IPS-NIHi7 (cell line): ENCODE results near the gene EIF5A.
"Not testable (repeated sequence)": the region's sequence is repeated elsewhere in the genome, so short reads cannot be mapped to it uniquely, and the experiment has no call there.

Experiments
- DNase-seq: peaks from one replicate; pipeline ENCODE4 v3.0.0; 2012; ENCODE audit warnings: mixed read lengths; ENCODE audit errors: extremely low spot score

Gene EIF5A

GRCh38 chr17:7330638-7331015 is 23.2 kb downstream of the EIF5A start:
- DNase-seq = no peak

GRCh38 chr17:7332111-7332510 is 24.7 kb downstream of the EIF5A start:
- DNase-seq = no peak

GRCh38 chr17:7332600-7333069 is 25.2 kb downstream of the EIF5A start:
- DNase-seq = not testable (repeated sequence)

- no peak for DNase-seq
Observed at GRCh38 chr17:7334938-7335538, 27.6 kb downstream of the EIF5A start.

- not testable (repeated sequence) for DNase-seq
Observed at GRCh38 chr17:7335765-7336164, 28.3 kb downstream of the EIF5A start.

GRCh38 chr17:7336240-7337175 is 29.1 kb downstream of the EIF5A start, which contains the start of gene ACAP1:
ACAP1 (plus strand) TSS chr17:7336529; CDS start chr17:7336735, 206 bp downstream.
- DNase-seq = peak; percentile 70

- not testable (repeated sequence) for DNase-seq
Observed at GRCh38 chr17:7337600-7337999, 30.2 kb downstream of the EIF5A start.

GRCh38 chr17:7340179-7340578 is 32.8 kb downstream of the EIF5A start:
- no peak for DNase-seq

GRCh38 chr17:7341842-7342241 is 34.4 kb downstream of the EIF5A start:
- no peak for DNase-seq

GRCh38 chr17:7343250-7343649 is 35.8 kb downstream of the EIF5A start:
- DNase-seq = no peak

- DNase-seq = no peak
Observed at GRCh38 chr17:7346761-7347614, 39.6 kb downstream of the EIF5A start.

GRCh38 chr17:7347630-7348477 is 40.4 kb downstream of the EIF5A start:
- DNase-seq = no peak

GRCh38 chr17:7348478-7349242 is 41.2 kb downstream of the EIF5A start:
- no peak for DNase-seq

GRCh38 chr17:7351665-7352502 is 44.5 kb downstream of the EIF5A start, which contains the start of gene KCTD11:
KCTD11 (plus strand) TSS chr17:7352162.
- DNase-seq = peak; percentile 90

- no peak for DNase-seq
Observed at GRCh38 chr17:7352503-7352889, 45.1 kb downstream of the EIF5A start.

- DNase-seq = no peak
Observed at GRCh38 chr17:7352910-7353635, 45.6 kb downstream of the EIF5A start.

GRCh38 chr17:7354262-7354843 is 46.9 kb downstream of the EIF5A start:
- DNase-seq = no peak

GRCh38 chr17:7355053-7355452 is 47.6 kb downstream of the EIF5A start, which contains the start of gene TMEM95:
TMEM95 (plus strand) TSS chr17:7355156; CDS start chr17:7355205, 49 bp downstream.
- DNase-seq = no peak
